Measurements from ENCODE around the gene TRAK1.

DNA sequence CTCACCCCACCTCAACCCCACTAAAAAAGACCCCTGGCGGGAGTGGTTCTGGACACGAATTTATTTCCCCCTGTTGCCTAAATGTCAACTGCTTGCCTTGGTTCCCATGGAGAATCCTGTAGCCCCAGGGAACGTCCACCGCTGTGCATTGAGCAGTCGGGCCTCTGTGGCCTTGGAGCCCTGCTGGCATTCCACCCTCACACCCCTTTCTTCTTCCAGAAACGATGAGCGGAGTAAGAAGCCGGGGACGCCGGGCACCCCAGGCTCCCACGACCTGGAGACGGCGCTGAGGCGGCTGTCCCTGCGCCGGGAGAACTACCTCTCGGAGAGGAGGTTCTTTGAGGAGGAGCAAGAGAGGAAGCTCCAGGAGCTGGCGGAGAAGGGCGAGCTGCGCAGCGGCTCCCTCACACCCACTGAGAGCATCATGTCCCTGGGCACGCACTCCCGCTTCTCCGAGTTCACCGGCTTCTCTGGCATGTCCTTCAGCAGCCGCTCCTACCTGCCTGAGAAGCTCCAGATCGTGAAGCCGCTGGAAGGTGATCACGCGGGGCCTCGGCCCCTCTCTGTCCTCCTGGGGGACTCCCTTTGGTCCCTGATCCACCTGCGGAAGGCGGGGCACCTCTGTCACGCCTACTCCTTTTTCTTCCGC, 111.2 kb downstream of the TRAK1 start:
- no peak for TF ChIP-seq POLR2AphosphoS5 (IDR thresholded peaks at IDR 0.05; ENCODE audit: low read depth, low read length)
- no peak for TF ChIP-seq TAF1 (IDR thresholded peaks at IDR 0.05; ENCODE audit: borderline replicate concordance, low read depth, low read length)
